LHCN-M2 (cell line): ENCODE data around the gene MAGEA6. TPM values are rescaled to one million over a fixed set of nuclear protein-coding genes. Genes with fewer than 3 reads are reported as not detected.
"Not testable (repeated sequence)": the region's sequence is repeated elsewhere in the genome, so short reads cannot be mapped to it uniquely, and the experiment has no call there.

ENCODE experiments used
- DNase-seq: peaks from one replicate; pipeline ENCODE4 v3.0.0-alpha.2; 2012; ENCODE audit warnings: low read depth
- polyA plus RNA-seq: library from polyadenylated mRNA; unstranded; fragments of >200 nt; gene quantifications from one replicate; pipeline ENCODE4 v1.2.1, GENCODE V29; 2012; ENCODE audit warnings: missing spikeins
- total RNA-seq: library from RNA; depleted of rRNA; stranded (reverse); fragments of >200 nt; gene quantifications from 2 replicates; pipeline ENCODE4 v1.2.3, GENCODE V29; 2014; rRNA removed

The MAGEA6 gene
- total RNA-seq = not detected in 2 replicates
- not detected for polyA plus RNA-seq

GRCh38 chrX:152769549-152770289, at the start of gene MAGEA6:
TSS of gene MAGEA6 (minus strand) at chrX:152769689. CDS start at chrX:152767650, 2,039 bp downstream.
- DNase-seq = not testable (repeated sequence)

DNA sequence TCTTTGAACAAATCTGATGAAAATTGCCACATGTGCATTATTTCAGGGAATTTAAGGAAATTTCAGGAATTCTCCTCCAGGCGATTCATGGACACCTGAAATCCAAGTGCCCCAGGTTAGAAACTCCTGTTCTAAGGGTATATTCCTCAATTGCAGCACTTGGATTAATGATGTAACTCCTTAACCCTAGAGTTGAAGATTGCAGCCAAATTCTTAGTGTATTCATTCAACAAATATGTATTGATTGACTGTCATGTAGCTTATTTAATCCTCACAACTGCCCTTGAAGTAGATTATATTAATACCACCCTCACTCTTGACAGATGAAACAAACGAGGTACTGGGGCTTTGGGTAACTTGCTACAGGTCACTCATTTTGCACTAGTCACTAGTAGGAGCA, 49.8 kb upstream of the MAGEA6 start:
- DNase-seq = no peak

DNA sequence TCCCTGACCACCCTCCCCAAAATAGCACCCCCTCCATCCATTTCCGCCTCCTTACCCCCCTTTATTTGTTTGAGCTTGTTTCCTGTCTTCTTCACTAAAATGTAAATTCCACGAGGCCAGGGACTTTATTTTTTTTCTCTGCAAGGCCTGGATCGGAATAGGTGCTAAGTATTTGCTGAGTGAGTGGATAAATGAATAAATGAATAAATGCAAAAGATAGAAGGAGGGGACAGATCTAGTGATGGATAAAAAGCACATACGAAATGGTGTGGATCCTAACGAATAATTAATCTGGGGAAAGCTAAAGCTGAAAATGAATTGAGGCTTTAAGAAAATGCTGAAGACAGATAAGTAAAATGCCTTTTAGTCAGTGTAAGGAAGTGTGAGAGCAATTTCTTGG, 48.9 kb upstream of the MAGEA6 start:
- no peak for DNase-seq

DNA sequence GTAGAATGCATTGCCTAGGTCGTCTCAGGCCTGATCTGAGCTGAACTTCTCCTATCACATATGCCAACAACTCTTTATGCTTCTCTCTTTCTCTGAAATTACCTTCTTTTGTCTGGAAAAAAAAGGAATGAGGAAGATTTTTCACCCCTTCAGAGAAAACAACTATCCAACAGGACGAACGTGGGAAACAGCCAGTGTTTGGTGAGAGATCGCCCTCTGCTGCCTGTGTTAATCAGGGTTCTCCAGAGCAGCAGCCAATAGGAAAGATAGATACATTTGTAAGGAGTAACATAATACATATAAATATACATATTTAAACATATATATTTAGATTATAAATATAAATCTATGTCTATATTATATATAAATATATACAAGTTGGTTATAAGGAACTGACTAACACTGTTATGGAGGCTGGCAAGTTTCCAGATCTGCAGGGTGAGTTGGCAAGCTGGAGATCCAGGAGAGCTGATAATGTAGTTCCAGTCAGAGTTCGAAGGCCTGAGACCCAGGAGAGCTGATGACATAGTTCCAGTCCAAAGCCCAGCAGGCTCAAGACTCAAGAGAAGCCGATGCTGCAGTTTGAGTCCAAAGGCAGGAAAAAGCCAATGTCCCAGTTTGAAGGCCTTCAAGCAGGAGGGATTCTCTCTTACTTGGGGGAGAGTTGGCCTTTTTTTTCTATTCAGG, 47.7 kb upstream of the MAGEA6 start:
- DNase-seq = no peak

- no peak for DNase-seq
Measured at GRCh38 chrX:152814048-152814447, 44.6 kb upstream of the MAGEA6 start.

GRCh38 chrX:152813206-152813605, 43.7 kb upstream of the MAGEA6 start:
- DNase-seq = no peak

- DNase-seq = no peak
Measured at GRCh38 chrX:152810403-152810802, 40.9 kb upstream of the MAGEA6 start.

DNA sequence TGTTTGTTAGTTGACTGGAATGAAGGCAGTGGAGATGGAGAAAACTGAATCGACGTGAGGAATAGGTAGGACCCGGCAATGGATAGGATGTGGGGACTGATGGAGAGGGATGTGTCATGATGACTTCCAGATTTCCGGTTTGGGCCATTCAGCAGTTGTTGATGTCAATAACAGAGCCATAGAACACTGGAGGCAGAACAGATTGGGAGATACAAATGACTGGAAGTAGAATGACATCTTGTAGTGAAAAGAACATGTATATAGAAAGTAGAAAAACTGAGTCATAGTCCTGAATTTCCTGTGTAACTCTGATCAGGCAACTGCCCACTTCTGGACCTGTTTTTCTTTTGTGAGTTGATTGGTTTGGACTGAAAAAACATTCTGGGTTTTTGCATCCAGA, 36.5 kb upstream of the MAGEA6 start:
- peak; percentile 64 for DNase-seq

DNA sequence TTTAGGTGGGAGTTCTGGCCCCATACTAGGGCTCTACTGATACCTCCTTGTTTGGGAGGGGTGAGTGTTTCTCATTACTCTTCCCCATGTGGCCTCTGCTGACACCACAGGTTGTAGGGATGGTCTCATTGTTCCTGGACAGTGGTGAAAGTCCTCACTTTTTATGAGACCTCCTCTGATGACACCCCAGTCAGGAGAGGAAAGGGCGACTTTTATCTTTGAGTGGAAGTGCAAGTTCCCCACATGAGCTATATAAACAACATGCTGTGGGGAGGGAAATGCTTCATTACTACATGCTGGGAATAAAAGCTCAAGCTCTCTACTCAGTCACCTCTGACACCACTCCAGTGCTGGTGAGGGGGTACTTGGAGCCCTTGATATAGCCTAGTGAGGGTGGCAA, 29.5 kb upstream of the MAGEA6 start:
- DNase-seq = no peak

GRCh38 chrX:152787062-152787461, 17.6 kb upstream of the MAGEA6 start:
- not testable (repeated sequence) for DNase-seq

DNA sequence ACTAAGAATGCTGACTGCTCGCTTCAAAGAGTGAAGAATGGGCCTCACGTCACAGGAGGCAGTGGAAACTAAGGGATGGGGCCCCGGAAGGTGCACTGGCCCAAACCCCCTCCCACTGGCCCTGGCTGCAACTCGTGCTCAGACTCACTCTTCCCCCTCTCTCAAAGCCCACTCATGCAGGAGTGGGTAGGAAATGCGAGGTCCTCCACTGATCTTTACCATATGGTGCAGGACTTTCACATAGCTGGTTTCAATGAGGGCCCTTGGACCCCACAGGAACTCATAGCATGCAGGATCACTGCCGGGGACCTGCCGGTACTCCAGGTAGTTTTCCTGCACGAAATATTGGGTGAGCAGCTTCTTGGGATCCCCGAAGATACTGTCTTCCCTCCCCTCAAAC, 2.9 kb downstream of the MAGEA6 start:
- DNase-seq = not testable (repeated sequence)

GRCh38 chrX:152761582-152761981, 7.9 kb downstream of the MAGEA6 start:
- not testable (repeated sequence) for DNase-seq

DNA sequence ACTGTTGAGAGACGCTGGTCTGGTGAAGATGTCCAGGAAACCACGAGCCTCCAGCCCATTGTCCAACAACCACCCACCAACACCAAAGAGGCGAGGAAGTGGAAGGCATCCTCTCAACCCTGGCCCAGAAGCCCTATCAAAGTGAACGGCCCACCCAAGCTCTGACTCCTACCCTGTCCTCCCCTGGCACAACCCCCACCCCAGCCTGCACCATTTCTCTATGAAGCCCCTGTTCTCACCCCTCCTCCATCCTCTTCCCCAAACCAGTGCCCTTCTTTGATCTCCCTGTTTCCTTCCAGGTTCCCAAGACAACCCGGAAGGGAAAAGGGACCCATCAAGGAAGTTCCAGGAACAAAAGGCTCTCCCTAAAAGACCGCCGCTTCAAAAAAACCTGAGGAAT, 9.9 kb downstream of the MAGEA6 start:
- not testable (repeated sequence) for DNase-seq

GRCh38 chrX:152758918-152759317, 10.6 kb downstream of the MAGEA6 start, which contains the start of gene CSAG3:
TSS of gene CSAG3 (plus strand) at chrX:152759218.
- DNase-seq = not testable (repeated sequence)

DNA sequence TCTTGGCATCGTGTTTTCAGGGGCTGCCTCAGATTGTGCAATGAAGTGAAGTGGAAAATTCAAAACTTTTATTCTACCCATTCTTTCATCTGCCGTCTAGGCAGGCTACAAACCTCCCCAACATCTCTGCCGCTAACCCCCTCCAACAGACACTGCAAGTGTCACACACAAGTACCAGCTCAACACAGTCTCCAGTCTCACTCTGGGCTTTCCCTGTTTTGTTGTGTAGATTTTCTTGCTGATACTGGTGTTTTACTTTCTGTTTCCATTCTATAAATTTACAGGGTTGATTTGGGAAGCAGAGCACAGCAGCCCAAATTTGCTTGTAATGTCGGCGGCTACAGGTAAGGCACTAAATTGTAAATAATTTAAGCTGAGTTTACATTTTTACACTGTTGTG, 14.6 kb downstream of the MAGEA6 start:
- DNase-seq = not testable (repeated sequence)

DNA sequence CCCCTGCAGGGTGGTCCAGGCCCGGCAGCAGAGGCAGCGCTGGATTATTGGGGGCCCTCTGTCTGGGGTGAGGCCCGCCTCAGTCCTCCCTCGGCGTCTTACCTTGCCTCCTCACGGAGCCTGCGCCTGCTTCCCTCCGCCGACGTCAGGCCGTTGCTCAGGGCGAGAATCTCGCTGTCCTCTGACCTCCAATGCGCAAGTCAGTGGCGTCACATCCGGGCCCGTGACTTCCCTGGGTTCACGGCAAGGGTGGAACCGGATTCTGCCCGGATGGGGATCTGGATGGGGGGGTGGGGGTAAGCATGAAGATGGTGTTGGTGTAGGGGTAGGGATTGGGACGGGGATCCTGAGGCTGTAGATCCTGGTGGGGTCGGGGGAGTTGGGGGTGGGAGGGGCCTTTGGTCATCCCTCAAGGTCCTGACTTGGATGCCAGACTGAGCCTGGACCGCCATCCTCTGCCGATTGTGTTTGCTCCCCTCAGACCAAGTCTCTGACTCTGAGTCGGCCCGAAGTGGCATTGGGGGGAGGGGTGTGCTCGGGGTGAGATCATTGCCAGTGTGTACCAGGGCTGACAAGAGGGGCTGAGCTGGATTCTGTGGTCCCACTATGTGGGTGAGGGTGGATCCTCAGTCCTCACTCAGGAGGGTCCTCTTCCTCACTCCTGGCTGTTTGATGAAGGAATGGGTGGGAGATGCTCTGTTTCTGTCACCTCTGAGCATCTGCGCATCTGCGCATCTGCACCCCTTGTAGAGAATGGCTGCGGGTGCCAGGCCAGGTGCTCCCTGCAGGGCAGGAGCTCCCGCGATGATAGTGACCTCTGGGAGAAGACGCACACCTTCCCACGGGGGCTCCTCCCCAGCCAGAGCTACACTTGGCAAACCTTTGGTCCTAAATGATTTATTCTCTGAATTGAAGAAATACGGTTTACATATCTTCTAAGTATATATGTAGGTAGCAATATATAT, 15.5 kb downstream of the MAGEA6 start, which contains the start of gene MAGEA2:
MAGEA2 (minus strand) TSS at position 157 of the 965 bp plus-strand sequence. CDS start 2,479 bp downstream, outside the sequence.
- not testable (repeated sequence) for DNase-seq

- no peak for DNase-seq
Measured at GRCh38 chrX:152738560-152738959, 30.9 kb downstream of the MAGEA6 start.

GRCh38 chrX:152736528-152736927, 33.0 kb downstream of the MAGEA6 start:
- DNase-seq = not testable (repeated sequence)

DNA sequence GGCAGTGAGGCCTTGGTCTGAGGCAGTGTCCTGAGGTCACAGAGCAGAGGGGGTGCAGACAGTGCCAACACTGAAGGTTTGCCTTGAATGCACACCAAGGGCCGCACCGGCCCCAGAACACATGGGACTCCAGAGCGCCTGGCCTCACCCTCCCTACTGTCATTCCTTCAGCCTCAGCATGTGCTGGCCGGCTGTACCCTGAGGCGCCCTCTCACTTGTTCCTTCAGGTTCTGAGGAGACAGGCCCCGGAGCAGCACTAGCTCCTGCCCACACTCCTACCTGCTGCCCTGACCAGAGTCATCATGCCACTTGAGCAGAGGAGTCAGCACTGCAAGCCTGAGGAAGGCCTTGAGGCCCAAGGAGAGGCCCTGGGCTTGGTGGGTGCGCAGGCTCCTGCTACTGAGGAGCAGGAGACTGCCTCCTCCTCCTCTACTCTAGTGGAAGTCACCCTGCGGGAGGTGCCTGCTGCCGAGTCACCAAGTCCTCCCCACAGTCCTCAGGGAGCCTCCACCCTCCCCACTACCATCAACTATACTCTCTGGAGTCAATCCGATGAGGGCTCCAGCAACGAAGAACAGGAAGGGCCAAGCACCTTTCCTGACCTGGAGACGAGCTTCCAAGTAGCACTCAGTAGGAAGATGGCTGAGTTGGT, 33.5 kb downstream of the MAGEA6 start:
- DNase-seq = no peak

DNA sequence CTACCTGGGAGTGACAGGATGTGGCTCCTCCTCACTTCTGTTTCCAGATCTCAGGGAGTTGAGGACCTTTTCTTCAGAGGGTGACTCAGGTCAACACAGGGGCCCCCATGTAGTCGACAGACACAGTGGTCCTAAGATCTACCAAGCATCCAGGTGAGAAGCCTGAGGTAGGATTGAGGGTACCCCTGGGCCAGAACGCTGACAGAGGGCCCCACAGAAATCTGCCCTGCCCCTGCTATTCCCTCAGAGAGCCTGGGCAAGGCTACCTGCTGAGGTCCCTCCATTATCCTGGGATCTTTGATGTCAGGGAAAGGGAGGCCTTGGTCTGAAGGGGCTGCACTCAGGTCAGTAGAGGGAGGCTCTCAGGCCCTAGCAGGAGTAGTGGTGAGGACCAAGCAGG, 34.4 kb downstream of the MAGEA6 start:
- DNase-seq = no peak
